Stimulated activated CD4-positive, alpha-beta T cell treated with anti-CD3 and anti-CD28 coated beads, Interleukin-12 subunit alpha, Interleukin-12 subunit beta, amount 100 ng/mL, for 4 hours (primary cell): ENCODE measurements around the gene FAM3D.

Experiments used
- DNase-seq: peaks from one replicate; pipeline ENCODE4 v3.0.0-alpha.2; 2020

FAM3D gene

DNA sequence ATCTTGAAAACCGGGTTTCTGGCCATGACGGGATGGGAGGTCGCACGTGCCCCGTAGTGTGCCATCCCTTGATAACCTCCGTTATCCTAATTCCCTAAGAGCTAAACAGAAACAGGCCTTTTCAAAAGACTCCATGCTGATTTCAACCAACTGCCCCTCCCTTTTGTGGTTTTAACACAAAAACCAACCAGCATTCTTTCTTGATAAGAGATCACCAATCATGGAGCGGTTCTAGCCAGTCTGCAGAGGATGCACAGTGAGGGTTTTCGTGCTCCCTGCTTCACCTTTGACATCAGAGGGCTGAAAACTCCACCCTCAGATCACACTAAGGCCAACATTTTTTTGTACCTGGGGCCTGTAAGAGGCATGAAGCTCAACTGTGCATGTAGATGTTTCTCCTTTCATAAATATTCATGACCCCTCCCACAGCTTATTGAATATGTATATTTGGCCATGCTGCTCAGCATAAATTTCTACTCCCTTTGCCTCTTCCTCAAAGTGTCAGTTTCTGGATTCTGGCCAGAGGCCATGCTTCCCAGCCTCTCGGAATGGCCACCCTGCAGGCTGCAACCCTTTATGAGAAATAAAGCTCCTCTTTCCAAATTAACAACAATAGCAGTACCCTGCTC is 41.3 kb downstream of the FAM3D start:
- DNase-seq = no peak

- no peak for DNase-seq
Measured at GRCh38 chr3:58624550-58624949, 42.0 kb downstream of the FAM3D start.

DNA sequence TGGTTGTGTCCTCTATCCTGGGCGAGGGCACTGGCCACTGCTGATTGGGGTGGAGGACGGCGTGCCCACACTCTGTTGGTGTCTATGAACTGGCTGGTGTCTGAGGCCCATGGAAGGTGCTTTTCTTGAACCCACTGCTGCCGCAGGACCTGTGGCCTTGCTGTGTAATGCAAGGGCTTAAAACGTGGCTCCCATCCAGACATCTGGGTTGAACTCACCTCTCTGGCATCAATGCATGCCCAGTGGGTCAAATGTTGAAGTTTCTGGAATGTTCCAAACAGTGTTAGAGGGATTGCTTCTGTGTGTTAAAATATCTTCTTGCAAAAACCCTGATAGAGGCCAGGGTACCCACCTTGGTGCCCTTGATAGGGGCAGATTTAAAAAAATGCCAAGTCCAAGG is 42.6 kb downstream of the FAM3D start:
- no peak for DNase-seq

GRCh38 chr3:58623478-58623877 is 43.1 kb downstream of the FAM3D start:
- no peak for DNase-seq

GRCh38 chr3:58622892-58623291 is 43.7 kb downstream of the FAM3D start:
- DNase-seq = no peak

GRCh38 chr3:58622436-58622835 is 44.1 kb downstream of the FAM3D start:
- no peak for DNase-seq

- no peak for DNase-seq
Measured at GRCh38 chr3:58621086-58621830, 45.3 kb downstream of the FAM3D start.

DNA sequence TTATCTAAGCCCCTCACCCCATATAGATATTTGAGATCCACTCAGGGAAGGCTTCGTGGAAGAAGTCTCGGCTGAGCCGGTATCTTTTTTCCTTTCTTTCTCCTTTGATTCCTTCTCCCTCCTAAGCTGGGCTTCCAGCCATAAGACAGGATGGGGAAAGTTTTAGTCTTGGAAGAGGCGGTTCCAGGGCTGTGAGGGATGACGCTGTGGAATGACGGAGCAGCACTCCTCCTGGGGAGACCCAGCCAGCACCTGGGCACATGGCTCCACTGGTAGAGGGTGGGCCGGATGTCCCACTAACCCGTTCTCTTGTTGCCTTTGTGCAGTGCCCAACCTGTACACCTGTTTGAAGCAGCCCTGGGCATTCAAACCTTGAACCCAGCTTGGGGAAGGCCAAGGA is 46.2 kb downstream of the FAM3D start:
- DNase-seq = no peak

DNA sequence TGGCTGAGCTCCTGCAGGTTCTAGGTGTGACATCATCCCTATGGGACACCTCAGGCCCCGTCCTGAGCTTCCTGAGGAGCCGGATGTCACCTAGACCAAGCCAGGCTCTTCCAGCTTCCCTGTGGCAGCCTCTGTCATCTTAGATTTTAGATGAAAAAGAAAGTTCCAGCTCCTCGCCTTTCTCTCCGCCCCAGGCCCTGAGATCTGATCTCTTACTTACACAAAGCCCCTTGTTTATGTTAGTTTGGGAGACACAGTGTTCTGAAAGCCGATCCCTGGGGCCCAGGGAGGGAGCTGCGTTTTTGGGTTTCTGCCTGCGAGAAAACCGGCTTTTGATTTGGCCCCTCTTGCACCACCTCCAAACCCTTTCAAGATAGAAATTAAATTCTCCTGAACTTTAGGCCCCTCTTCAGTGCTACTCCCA is 49.2 kb downstream of the FAM3D start:
- DNase-seq = no peak

DNA sequence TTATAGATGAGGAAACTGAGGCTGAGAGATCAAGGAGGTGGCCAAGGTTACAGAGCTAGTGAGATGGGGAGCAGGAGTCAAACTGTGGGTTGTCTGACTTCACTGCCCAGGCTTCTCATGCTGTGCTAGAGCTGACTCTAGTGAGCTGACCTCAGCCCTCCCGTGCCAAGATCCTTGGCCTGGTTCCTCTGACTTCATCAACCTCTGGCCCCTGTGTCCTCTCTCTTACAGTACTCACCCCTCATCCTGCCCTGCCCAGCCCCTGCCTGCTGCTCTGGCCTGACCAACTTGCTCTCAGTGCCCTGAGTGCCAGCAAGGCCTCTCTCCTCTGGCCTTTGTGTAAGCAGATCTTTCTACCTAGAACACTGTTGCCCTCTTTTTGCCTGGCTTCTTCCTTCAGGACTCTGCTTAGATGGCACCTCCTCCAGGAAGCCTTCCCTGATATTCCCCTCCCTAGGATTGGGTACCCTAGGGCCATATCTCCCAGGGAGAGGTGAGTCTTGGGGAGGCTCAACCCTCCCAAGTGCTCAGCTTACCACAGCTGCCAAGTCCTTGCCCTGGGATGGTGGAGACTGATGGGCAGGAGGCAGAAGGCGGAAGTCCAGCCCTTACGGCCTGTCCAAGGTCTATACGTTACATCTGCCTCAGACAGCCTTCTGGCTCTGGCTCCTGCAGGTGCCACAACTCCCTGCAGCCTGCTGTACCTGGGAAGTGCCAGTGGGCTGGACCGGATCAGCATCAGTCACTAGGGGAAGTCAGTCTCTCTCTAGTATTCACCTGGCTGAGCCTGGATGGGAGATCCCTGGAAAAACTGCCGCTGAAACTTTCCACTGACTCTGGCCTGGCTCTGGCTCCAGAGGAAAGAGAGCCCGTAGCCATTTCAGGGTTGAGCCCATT is 53.1 kb downstream of the FAM3D start:
- no peak for DNase-seq

GRCh38 chr3:58612830-58613229 is 53.7 kb downstream of the FAM3D start:
- DNase-seq = no peak

- DNase-seq = no peak
Measured at GRCh38 chr3:58609990-58610389, 56.6 kb downstream of the FAM3D start.

GRCh38 chr3:58608648-58609047 is 57.9 kb downstream of the FAM3D start:
- no peak for DNase-seq

GRCh38 chr3:58607816-58608215 is 58.8 kb downstream of the FAM3D start:
- no peak for DNase-seq

DNA sequence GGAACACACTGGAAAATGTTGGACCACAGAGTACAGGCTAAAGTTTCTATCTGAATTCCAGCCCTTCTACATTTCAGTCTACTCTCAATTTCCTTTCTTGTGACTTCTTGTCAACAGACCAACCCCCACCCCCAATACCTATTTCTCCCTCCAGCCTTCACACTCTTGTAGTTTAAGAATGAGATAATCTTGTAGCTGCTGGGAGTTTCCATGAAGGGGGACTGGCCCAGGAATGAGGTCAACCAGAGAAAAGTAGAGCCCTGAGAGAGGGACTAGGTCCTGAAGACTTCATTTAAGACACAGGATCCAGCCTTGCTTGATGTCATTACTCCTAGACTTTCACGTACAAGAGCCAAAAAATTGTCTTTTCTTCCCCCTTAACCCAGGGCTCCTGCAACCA is 59.9 kb downstream of the FAM3D start:
- DNase-seq = no peak

- no peak for DNase-seq
Measured at GRCh38 chr3:58604031-58604430, 62.5 kb downstream of the FAM3D start.

- no peak for DNase-seq
Measured at GRCh38 chr3:58603606-58604005, 63.0 kb downstream of the FAM3D start.

- DNase-seq = no peak
Measured at GRCh38 chr3:58597770-58598310, 68.7 kb downstream of the FAM3D start.

GRCh38 chr3:58596834-58597518 is 69.6 kb downstream of the FAM3D start:
- no peak for DNase-seq

GRCh38 chr3:58594117-58594516 is 72.5 kb downstream of the FAM3D start:
- no peak for DNase-seq

DNA sequence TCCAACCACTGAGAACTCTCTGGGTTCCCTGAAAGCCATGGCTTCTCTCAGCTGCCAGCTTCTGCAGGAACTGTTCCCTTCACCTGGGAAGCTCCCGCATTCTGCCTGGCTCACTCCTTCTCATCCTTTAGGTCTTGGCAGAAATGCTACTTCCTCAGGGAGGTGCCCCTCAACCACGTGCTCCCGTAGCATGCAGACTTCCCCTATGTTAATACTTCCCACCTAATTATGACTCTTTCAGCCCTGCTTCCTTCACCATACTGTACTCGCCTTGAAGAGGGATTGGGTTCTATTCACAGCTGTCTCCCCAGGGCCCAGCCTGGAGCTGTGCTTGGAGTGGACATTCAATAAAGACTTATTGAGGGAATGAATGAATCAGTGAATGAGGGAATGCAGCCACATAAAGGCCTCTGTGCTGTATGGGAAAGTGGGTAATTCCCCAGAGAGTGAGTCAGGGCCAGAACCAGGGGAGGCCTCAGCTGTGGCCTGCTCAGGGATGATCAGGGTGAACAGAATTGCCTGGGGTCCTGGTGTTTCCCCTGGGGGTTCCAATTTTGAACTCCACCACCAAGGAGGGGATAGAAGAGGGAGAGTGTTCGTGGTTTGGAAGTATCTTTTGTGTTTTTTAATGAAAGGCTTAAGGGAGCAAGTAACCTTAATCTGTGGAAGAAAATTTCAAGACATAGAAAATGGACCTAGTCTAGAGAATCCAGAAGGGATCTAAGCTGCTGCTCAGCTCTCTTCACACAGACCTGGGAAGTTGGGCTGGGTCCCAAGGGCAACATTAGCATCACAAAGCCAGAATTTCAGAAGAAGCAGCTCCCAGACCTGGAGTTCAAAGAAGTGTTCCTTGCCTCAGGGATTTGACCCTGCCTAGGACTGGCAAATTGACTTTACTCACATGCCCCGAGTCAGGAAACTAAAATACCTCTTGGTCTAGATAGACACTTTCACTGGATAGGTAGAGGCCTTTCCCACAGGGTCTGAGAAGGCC is 74.8 kb downstream of the FAM3D start:
- no peak for DNase-seq
